K562 (cell line): Measurements from ENCODE around the gene RC3H2. TPM values are rescaled to one million over a fixed set of nuclear protein-coding genes. Genes with fewer than 3 reads are reported as not detected.

Source experiments
- ATAC-seq: fragments of 200-7000 bp; cut with Tn5 transposase; 3 replicates; pipeline ENCODE4 v1.9.1; 2020; ENCODE audit warnings: moderate library complexity
- BruUV-seq: library from RNA; stranded (reverse); fragments of 400-500 nt; replicated peaks from 2 replicates; lab custom pipeline; 2021; lab: Mats Ljungman, UMichigan
- CTCF ChIA-PET: fragments of 300-600 bp; formaldehyde crosslinking; extraction: SDS; loops from one replicate; lab custom pipeline; 2021; ENCODE audit warnings: low intra/inter-chr PET ratio; lab: Yijun Ruan, JAX
- POLR2A ChIA-PET: fragments of 300-600, 350-650 bp; sonication (Branson Sonifier 250); formaldehyde crosslinking; extraction: SDS; loops from one replicate; lab custom pipeline; 2021; ENCODE audit warnings: antibody characterized with exemption, inconsistent platforms; lab: Yijun Ruan, JAX
- DNase-seq, 4 experiments: peaks; one replicate each; pipeline versions ENCODE4 v3.0.0 to v3.0.0-alpha.2; 2011 to 2018; ENCODE audit warnings: low spot score in 3 of 4, mixed read lengths in 3 of 4; ENCODE audit errors: extremely low read depth in 1 of 4
- FAIRE-seq: peaks from 2 replicates; lab custom pipeline; 2011; peaks lifted over from hg19 to GRCh38; lab: Jason Lieb, UNC
- H2AFZ ChIP-seq: 2 replicates; pipeline ENCODE4 v1.6.0; 2011; ENCODE audit warnings: low read depth, low read length, control low read depth, inconsistent platforms
- H3K27ac ChIP-seq: fragments of 200-600 bp; 3 replicates; pipeline ENCODE4 v1.8.0; 2011; ENCODE audit warnings: low read depth, mild to moderate bottlenecking, control low read depth, inconsistent platforms, low read length, moderate library complexity, mixed read lengths; ENCODE audit errors: extremely low read depth
- H3K27me3 ChIP-seq, 2 experiments: fragments of 300-600 bp in 1 of 2; 2 replicates in 1 of 2; 3 replicates in 1 of 2; pipeline versions ENCODE4 v1.6.0 to v1.8.0; 2011; ENCODE audit warnings: inconsistent platforms in 2 of 2, low read length in 2 of 2, mild to moderate bottlenecking in 1 of 2, mixed read lengths in 1 of 2, moderate library complexity in 1 of 2; ENCODE audit not compliant: control insufficient read depth in 2 of 2, insufficient read depth in 2 of 2
- H3K36me3 ChIP-seq: fragments of 300-600 bp; 3 replicates; pipeline ENCODE4 v1.8.0; 2011; ENCODE audit warnings: mild to moderate bottlenecking, low read length, inconsistent platforms; ENCODE audit not compliant: control insufficient read depth, insufficient read depth
- H3K4me1 ChIP-seq, 2 experiments: fragments of 200-600 bp in 1 of 2; replicated peaks in 1 of 2; 2 replicates in 1 of 2; 3 replicates in 1 of 2; pipeline versions ENCODE4 v1.5.1 to v1.8.0; 2011; ENCODE audit warnings: inconsistent platforms in 2 of 2, low read length in 2 of 2, mild to moderate bottlenecking in 1 of 2, mixed read lengths in 1 of 2, moderate library complexity in 1 of 2; ENCODE audit not compliant: control insufficient read depth in 2 of 2, insufficient read depth in 2 of 2
- H3K4me2 ChIP-seq: 2 replicates; pipeline ENCODE4 v1.6.1; 2011; ENCODE audit warnings: low read length, control low read depth, inconsistent platforms, mixed read lengths; ENCODE audit not compliant: insufficient read depth
- H3K4me3 ChIP-seq: fragments of 200-600 bp; sonication (generic), shearing (Covaris generic); 2 replicates; pipeline ENCODE4 v1.5.1; 2016; ENCODE audit warnings: control low read depth, inconsistent platforms
- H3K79me2 ChIP-seq: fragments of 200-600 bp; 3 replicates; pipeline ENCODE4 v1.8.0; 2011; ENCODE audit warnings: low read length, inconsistent platforms; ENCODE audit not compliant: control insufficient read depth, insufficient read depth
- H3K9ac ChIP-seq, 2 experiments: 2 replicates each; pipeline versions ENCODE4 v1.6.0 to v1.6.1; 2011; ENCODE audit warnings: low read depth in 2 of 2, low read length in 2 of 2, control low read depth in 1 of 2, inconsistent platforms in 1 of 2, mild to moderate bottlenecking in 1 of 2, mixed read lengths in 1 of 2; ENCODE audit not compliant: insufficient read depth in 1 of 2
- H3K9me1 ChIP-seq: one replicate; pipeline ENCODE4 v1.6.0; 2011; ENCODE audit warnings: inconsistent platforms, mild to moderate bottlenecking, low read length, moderate library complexity; ENCODE audit not compliant: control insufficient read depth, insufficient read depth
- H3K9me3 ChIP-seq: replicated peaks from 2 replicates; pipeline ENCODE4 v1.5.1; 2011; ENCODE audit warnings: low read depth, low read length, inconsistent platforms; ENCODE audit not compliant: control insufficient read depth, insufficient read depth
- H4K20me1 ChIP-seq: replicated peaks from 2 replicates; pipeline ENCODE4 v1.6.1; 2011; ENCODE audit warnings: low read length, inconsistent platforms, mixed read lengths; ENCODE audit not compliant: control insufficient read depth, insufficient read depth
- ARID2 ChIP-seq: fragments of 450-650 bp; IDR thresholded peaks from 2 replicates; pipeline ENCODE4 v1.6.1; 2017; ENCODE audit warnings: antibody characterized with exemption, mild to moderate bottlenecking
- CHD2 ChIP-seq: IDR thresholded peaks from 2 replicates; pipeline ENCODE4 v1.6.1; 2011; ENCODE audit warnings: low read depth, low read length
- MLLT1 ChIP-seq, 2 experiments: fragments of 450-650 bp; IDR thresholded peaks; 2 replicates each; pipeline ENCODE4 v1.6.1; 2016
- MYNN ChIP-seq, 2 experiments: sonication (generic); formaldehyde crosslinking in 1 of 2; IDR thresholded peaks; 2 replicates each; pipeline versions ENCODE4 v1.5.0 to v1.6.1; 2016 to 2020; ENCODE audit warnings: antibody characterized with exemption in 1 of 2, missing genetic modification reagents in 1 of 2
- POLR3G ChIP-seq: IDR thresholded peaks from 2 replicates; pipeline ENCODE4 v1.6.1; 2011; ENCODE audit not compliant: insufficient read length, insufficient replicate concordance; ENCODE audit errors: extremely low read depth
- PTBP1 ChIP-seq: fragments of 200-400 bp; formaldehyde crosslinking; IDR thresholded peaks from 2 replicates; pipeline ENCODE4 v1.6.1; 2017; ENCODE audit warnings: low read depth, low read length
- RBM17 ChIP-seq: fragments of 200-400 bp; formaldehyde crosslinking; IDR thresholded peaks from 2 replicates; pipeline ENCODE4 v1.6.1; 2017; ENCODE audit warnings: low read depth, mild to moderate bottlenecking, low read length, borderline replicate concordance
- ZNF407 ChIP-seq: fragments of 450-650 bp; IDR thresholded peaks from 2 replicates; pipeline ENCODE4 v1.6.1; 2016; ENCODE audit warnings: low read depth
- ZSCAN32 ChIP-seq: fragments of 450-650 bp; formaldehyde crosslinking; IDR thresholded peaks from 2 replicates; pipeline ENCODE4 v1.4.0; 2020; ENCODE audit warnings: mild to moderate bottlenecking, moderate library complexity
- WGBS: fragments of 100-300 bp; shearing (Covaris generic); methylation state at CpG from one replicate; pipeline ENCODE4 v1.1.6; 2016; ENCODE audit warnings: low coverage, mixed read lengths; ENCODE audit not compliant: insufficient coverage; ENCODE audit errors: missing lambda C conversion rate; 5-methylcytosine and 5-hydroxymethylcytosine counted together
- in situ Hi-C: fragments of 300-500 bp; cut with MboI; formaldehyde crosslinking; loops from 4 replicates; pipeline ENCODE4 v1.15.0; 2018; ENCODE audit warnings: inconsistent platforms, mixed read lengths
- intact Hi-C: fragments of 100-400 bp; cut with micrococcal nuclease; formaldehyde crosslinking; loops from 2 replicates; pipeline ENCODE4 v1.14.2; 2022
- polyA plus RNA-seq, 8 experiments: library from polyadenylated mRNA; depleted of rRNA in 4 of 8; stranded (reverse) in 5 of 8; unstranded in 3 of 8; fragments of >200 nt; fragmentation: Nextera tagmentation in 2 of 8; fragmentation: Illumina TruSeq in 1 of 8; extraction: Ambion mirVana in 2 of 8; extraction: Trizol in 1 of 8; gene quantifications; 2 replicates each; pipeline versions ENCODE4 v1.2.1 to v1.2.3, GENCODE V29; 2011 to 2014; ENCODE audit warnings: inconsistent platforms in 1 of 8, missing spikeins in 1 of 8
- total RNA-seq, 7 experiments: library from RNA; depleted of rRNA in 6 of 7; stranded (reverse); fragments of >200 nt in 6 of 7; fragmentation: Illumina TruSeq in 2 of 7; extraction: Trizol in 2 of 7; gene quantifications; 2 replicates each; pipeline versions ENCODE4 v1.2.1 to v1.2.3, GENCODE V29; 2011 to 2021; ENCODE audit warnings: low replicate concordance in 1 of 7

RC3H2 gene
- total and polyA plus RNA-seq, 9 of the 15 experiments (the other 6 are each of a cell fraction or from before 2014, with no cell fraction given) = 5.6 to 35.4 (median 18.6) TPM

- Histone ChIP-seq H3K9me1 (no peaks in the 10 kb centered on the region), H3K4me3 (no peak overlapping the region), H3K36me3 (peaks cover 9% of the 10 kb centered on the region; the same call in 1 of the 3 replicates), H3K4me2 (no peak overlapping the region), H3K9ac (no peak overlapping the region), H3K9me3 (no peaks in the 10 kb centered on the region), H4K20me1 (no peaks in the 10 kb centered on the region), H2AFZ (no peak overlapping the region), H3K27me3 (no peaks in the 10 kb centered on the region; a peak in 1 of 5 replicates), H3K4me1 (no peaks in the 10 kb centered on the region; a peak in 1 of 5 replicates), H3K27ac (no peak overlapping the region), H3K79me2 (no peaks in the 10 kb centered on the region)
- intact Hi-C loops (loop anchor here (5.0 kb wide), 2 partner anchors 330 to 540 kb away; no protein-coding TSS in a partner anchor), in situ Hi-C loops (loop anchor here (5.0 to 10.0 kb wide), 3 partner anchors 350 to 715 kb away; no protein-coding TSS in a partner anchor)
- 23% methylated on average over 4 of the region's 4 CpGs for WGBS
- ChIA-PET POLR2A (interaction anchor here (1.4 kb wide), 1 partner anchor 15 kb away, joined by 3 read pairs; the partner anchor contains the start of gene PDCL), CTCF (interaction anchor here (0.6 kb wide), 1 partner anchor 399 kb away, joined by 3 read pairs; no protein-coding TSS in a partner anchor)
- FAIRE-seq = no peak
- ATAC-seq = no peak
- BruUV-seq = no TSS peak
- no peak for TF ChIP-seq ZSCAN32 (CRISPR knock-in tag)
- TF ChIP-seq MYNN (IDR thresholded peaks at IDR 0.05) = no peak
- TF ChIP-seq MYNN (CRISPR knock-in tag; IDR thresholded peaks at IDR 0.05) = no peak
- TF ChIP-seq RBM17 = no peak
- no peak for TF ChIP-seq MLLT1 (IDR thresholded peaks at IDR 0.05)
- TF ChIP-seq CHD2 = no peak
- TF ChIP-seq ARID2 = no peak
- TF ChIP-seq POLR3G = no peak
- no peak for TF ChIP-seq PTBP1
- no peak for TF ChIP-seq ZNF407
- DNase-seq = no peak
Measured at GRCh38 chr9:122812736-122813135, 92.4 kb downstream of the RC3H2 start.
